Activated CD4-positive, alpha-beta T cell treated with anti-CD3 and anti-CD28 coated beads, Interleukin-2, amount 10 ng/mL, durations not matched to agents 24 days and 14 days (primary cell): ENCODE results near the gene ARL10. TPM values are rescaled to one million over a fixed set of nuclear protein-coding genes. Genes with fewer than 3 reads are reported as not detected.

Source experiments
- DNase-seq: peaks from one replicate; pipeline ENCODE4 v3.0.0; 2022
- H3K27ac Mint-ChIP-seq: one replicate; pipeline ENCODE4 v1.8.0; 2022; ENCODE audit warnings: mild to moderate bottlenecking, mixed read lengths
- H3K27me3 Mint-ChIP-seq: one replicate; pipeline ENCODE4 v1.8.0; 2022; ENCODE audit warnings: mixed read lengths
- H3K36me3 Mint-ChIP-seq: one replicate; pipeline ENCODE4 v1.8.0; 2022; ENCODE audit warnings: low read depth, mild to moderate bottlenecking, mixed read lengths
- H3K4me1 Mint-ChIP-seq: one replicate; pipeline ENCODE4 v1.8.0; 2021; ENCODE audit warnings: mixed read lengths
- H3K4me3 Mint-ChIP-seq: one replicate; pipeline ENCODE4 v1.8.0; 2022; ENCODE audit warnings: mild to moderate bottlenecking, moderate library complexity, mixed read lengths
- H3K9me3 Mint-ChIP-seq: one replicate; pipeline ENCODE4 v1.8.0; 2021; ENCODE audit warnings: mixed read lengths
- intact Hi-C: fragments of 100-400 bp; cut with micrococcal nuclease; formaldehyde crosslinking; loops from one replicate; pipeline ENCODE4 v1.15.1; 2023
- total RNA-seq: library from RNA; stranded (reverse); gene quantifications from 2 replicates; pipeline ENCODE4 v1.2.3, GENCODE V29; 2022

The ARL10 gene
- total RNA-seq, 1 donor from 2014 or later, result 22.2 TPM

GRCh38 chr5:176371621-176372539, 6.6 kb downstream of the ARL10 start:
- no peak overlapping the region for H3K4me3 Mint-ChIP-seq
- no peaks in the 10 kb centered on the region for H3K9me3 Mint-ChIP-seq
- H3K4me1 Mint-ChIP-seq, result peaks cover 7% of the 10 kb centered on the region
- H3K27ac Mint-ChIP-seq, result no peak overlapping the region
- intact Hi-C loops, result no loop called here
- no peak for DNase-seq
- peaks cover 34% of the 10 kb centered on the region for H3K36me3 Mint-ChIP-seq
- H3K27me3 Mint-ChIP-seq, result no peaks in the 10 kb centered on the region

- DNase-seq, result no peak
- Mint-ChIP-seq H3K27me3 (no peaks in the 10 kb centered on the region), H3K4me1 (no peaks in the 10 kb centered on the region), H3K9me3 (no peaks in the 10 kb centered on the region), H3K4me3 (no peak overlapping the region), H3K27ac (no peak overlapping the region), H3K36me3 (peaks cover 22% of the 10 kb centered on the region)
- intact Hi-C loops, result no loop called here
Observed at GRCh38 chr5:176373100-176373818, 8.0 kb downstream of the ARL10 start.

GRCh38 chr5:176379881-176380280, 14.6 kb downstream of the ARL10 start:
- no peak for DNase-seq
- no peaks in the 10 kb centered on the region for H3K4me1 Mint-ChIP-seq
- no peaks in the 10 kb centered on the region for H3K27me3 Mint-ChIP-seq
- peaks cover 51% of the 10 kb centered on the region for H3K36me3 Mint-ChIP-seq
- H3K9me3 Mint-ChIP-seq, result no peaks in the 10 kb centered on the region
- H3K27ac Mint-ChIP-seq, result no peak overlapping the region
- no peak overlapping the region for H3K4me3 Mint-ChIP-seq
- intact Hi-C loops, result no loop called here

GRCh38 chr5:176381423-176381822, 16.1 kb downstream of the ARL10 start:
- Mint-ChIP-seq H3K27me3 (no peaks in the 10 kb centered on the region), H3K4me3 (no peak overlapping the region), H3K9me3 (no peaks in the 10 kb centered on the region), H3K27ac (no peak overlapping the region), H3K36me3 (peaks cover 60% of the 10 kb centered on the region), H3K4me1 (peaks cover 9% of the 10 kb centered on the region)
- no peak for DNase-seq
- intact Hi-C loops, result no loop called here

- no peak overlapping the region for H3K4me3 Mint-ChIP-seq
- no peak overlapping the region for H3K27ac Mint-ChIP-seq
Observed at GRCh38 chr5:176381979-176382378, 16.7 kb downstream of the ARL10 start.

GRCh38 chr5:176382721-176383120, 17.4 kb downstream of the ARL10 start:
- H3K4me1 Mint-ChIP-seq, result peaks cover 20% of the 10 kb centered on the region
- H3K27ac Mint-ChIP-seq, result no peak overlapping the region
- intact Hi-C loops, result no loop called here
- no peaks in the 10 kb centered on the region for H3K9me3 Mint-ChIP-seq
- no peak for DNase-seq
- H3K36me3 Mint-ChIP-seq, result peaks cover 71% of the 10 kb centered on the region
- H3K27me3 Mint-ChIP-seq, result no peaks in the 10 kb centered on the region
- H3K4me3 Mint-ChIP-seq, result no peak overlapping the region

More at GRCh38 chr5:176381979-176382378, 16.7 kb downstream of the ARL10 start:
- DNase-seq, result no peak
- Mint-ChIP-seq H3K36me3 (peaks cover 63% of the 10 kb centered on the region), H3K4me1 (peaks cover 14% of the 10 kb centered on the region), H3K27me3 (no peaks in the 10 kb centered on the region), H3K9me3 (no peaks in the 10 kb centered on the region)
- intact Hi-C loops, result no loop called here

GRCh38 chr5:176383248-176383905, 18.1 kb downstream of the ARL10 start:
- Mint-ChIP-seq H3K27me3 (no peaks in the 10 kb centered on the region), H3K36me3 (peaks cover 75% of the 10 kb centered on the region)
- intact Hi-C loops, result no loop called here

GRCh38 chr5:176383961-176384360, 18.7 kb downstream of the ARL10 start:
- H3K4me3 Mint-ChIP-seq, result no peak overlapping the region
- no peaks in the 10 kb centered on the region for H3K27me3 Mint-ChIP-seq
- no peak for DNase-seq
- peaks cover 77% of the 10 kb centered on the region for H3K36me3 Mint-ChIP-seq
- intact Hi-C loops, result no loop called here
- peaks cover 22% of the 10 kb centered on the region for H3K4me1 Mint-ChIP-seq
- H3K27ac Mint-ChIP-seq, result no peak overlapping the region
- no peaks in the 10 kb centered on the region for H3K9me3 Mint-ChIP-seq

More at GRCh38 chr5:176383248-176383905, 18.1 kb downstream of the ARL10 start:
- no peak for DNase-seq
- Mint-ChIP-seq H3K4me1 (peaks cover 22% of the 10 kb centered on the region), H3K27ac (no peak overlapping the region), H3K9me3 (no peaks in the 10 kb centered on the region), H3K4me3 (no peak overlapping the region)

- peaks cover 22% of the 10 kb centered on the region for H3K4me1 Mint-ChIP-seq
- H3K27me3 Mint-ChIP-seq, result no peaks in the 10 kb centered on the region
- DNase-seq, result no peak
- H3K4me3 Mint-ChIP-seq, result no peak overlapping the region
- no peaks in the 10 kb centered on the region for H3K9me3 Mint-ChIP-seq
- H3K27ac Mint-ChIP-seq, result no peak overlapping the region
- intact Hi-C loops, result no loop called here
- H3K36me3 Mint-ChIP-seq, result peaks cover 75% of the 10 kb centered on the region
Observed at GRCh38 chr5:176384366-176384930, 19.2 kb downstream of the ARL10 start.

GRCh38 chr5:176384991-176385390, 19.7 kb downstream of the ARL10 start:
- intact Hi-C loops, result no loop called here
- no peak for DNase-seq
- peaks cover 25% of the 10 kb centered on the region for H3K4me1 Mint-ChIP-seq
- H3K27ac Mint-ChIP-seq, result no peak overlapping the region
- H3K27me3 Mint-ChIP-seq, result no peaks in the 10 kb centered on the region
- H3K4me3 Mint-ChIP-seq, result no peak overlapping the region
- no peaks in the 10 kb centered on the region for H3K9me3 Mint-ChIP-seq
- H3K36me3 Mint-ChIP-seq, result peaks cover 73% of the 10 kb centered on the region

- Mint-ChIP-seq H3K27ac (peak overlapping the region; percentile 3), H3K36me3 (peaks cover 74% of the 10 kb centered on the region), H3K4me1 (peaks cover 25% of the 10 kb centered on the region), H3K9me3 (no peaks in the 10 kb centered on the region), H3K4me3 (peak overlapping the region; percentile 98), H3K27me3 (no peaks in the 10 kb centered on the region)
- DNase-seq, result no peak
- intact Hi-C loops, result no loop called here
Observed at GRCh38 chr5:176386491-176386890, 21.2 kb downstream of the ARL10 start.

- intact Hi-C loops, result no loop called here
- peaks cover 71% of the 10 kb centered on the region for H3K36me3 Mint-ChIP-seq
- peaks cover 25% of the 10 kb centered on the region for H3K4me1 Mint-ChIP-seq
Observed at GRCh38 chr5:176387384-176387925, 22.2 kb downstream of the ARL10 start.

GRCh38 chr5:176388003-176388443, 22.7 kb downstream of the ARL10 start:
- H3K27me3 Mint-ChIP-seq, result no peaks in the 10 kb centered on the region
- peak overlapping the region; percentile 100 for H3K27ac Mint-ChIP-seq
- peaks cover 68% of the 10 kb centered on the region for H3K36me3 Mint-ChIP-seq
- peak overlapping the region; percentile 98 for H3K4me3 Mint-ChIP-seq
- H3K4me1 Mint-ChIP-seq, result peaks cover 25% of the 10 kb centered on the region
- intact Hi-C loops, result loop anchor here (1.0 kb wide), 4 partner anchors 23 to 149 kb away; partner anchors contain the start of genes ARL10, FAF2, KIAA1191 and RNF44
- no peaks in the 10 kb centered on the region for H3K9me3 Mint-ChIP-seq
- DNase-seq, result no peak

More at GRCh38 chr5:176387384-176387925, 22.2 kb downstream of the ARL10 start:
- H3K27me3 Mint-ChIP-seq, result no peaks in the 10 kb centered on the region
- H3K27ac Mint-ChIP-seq, result peak overlapping the region; percentile 100
- DNase-seq, result no peak
- H3K4me3 Mint-ChIP-seq, result peak overlapping the region; percentile 98
- no peaks in the 10 kb centered on the region for H3K9me3 Mint-ChIP-seq
